ENCODE data around the gene JAKMIP2.

The JAKMIP2 gene

DNA sequence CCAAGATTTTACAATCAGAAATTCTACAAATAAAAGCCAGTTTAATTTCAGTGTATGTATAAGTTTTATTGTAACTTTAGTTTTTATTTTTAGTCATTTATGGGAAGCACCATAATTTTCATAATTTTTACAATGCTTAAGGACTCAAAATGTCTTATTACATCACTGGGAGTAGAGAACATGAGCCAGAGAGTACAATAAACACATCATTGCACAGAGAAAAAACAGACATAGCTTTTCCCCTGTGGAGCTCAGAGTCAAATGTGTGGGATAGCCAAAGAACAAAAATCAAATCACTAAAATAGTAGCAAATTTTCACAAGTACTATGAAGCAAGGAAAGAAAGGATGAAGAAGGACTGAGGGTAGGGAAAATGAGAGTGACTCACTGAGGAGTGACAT is 5.5 kb upstream of the JAKMIP2 start:
- DNase-seq (ENCODE audit: low read depth), result no peak

- no peak for DNase-seq (ENCODE audit: low read depth)
These were observed 3.6 kb upstream of the JAKMIP2 start for GRCh38 chr5:147786142-147786541.

GRCh38 chr5:147784146-147784987 is 1.8 kb upstream of the JAKMIP2 start:
- no peak for DNase-seq (ENCODE audit: low read depth)

DNA sequence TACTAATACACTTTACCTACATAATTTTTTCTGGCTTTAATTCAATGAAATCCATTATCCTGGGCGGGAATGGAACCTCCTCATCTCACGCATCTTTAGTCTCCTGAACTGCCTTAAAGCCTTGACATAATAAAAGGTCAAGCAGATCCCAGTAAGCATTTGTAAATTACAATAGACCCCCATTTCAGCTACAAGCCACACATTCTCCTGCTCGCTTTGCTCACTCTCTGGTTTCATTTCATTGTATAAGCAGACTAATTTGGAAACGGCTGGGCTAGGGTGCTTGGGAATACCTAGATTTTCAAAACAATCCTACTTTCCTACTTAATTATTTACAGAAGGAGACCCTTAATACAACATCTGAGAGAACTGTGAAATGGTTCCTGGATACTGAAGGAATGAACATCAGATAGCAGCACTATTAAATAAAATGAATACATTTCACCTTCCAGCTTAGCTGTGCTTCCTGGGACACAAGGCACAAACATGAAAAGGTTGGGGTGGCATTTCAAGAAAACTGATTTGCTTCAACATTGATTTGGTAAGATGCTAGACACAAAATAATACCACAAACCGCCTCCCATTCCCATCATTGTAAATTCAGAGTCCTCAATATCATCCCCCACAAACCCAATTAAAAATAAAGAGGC is 1.5 kb downstream of the JAKMIP2 start:
- DNase-seq (ENCODE audit: low read depth), result no peak

GRCh38 chr5:147779694-147780093 is 2.8 kb downstream of the JAKMIP2 start:
- peak; percentile 9 for DNase-seq (ENCODE audit: low read depth)

DNA sequence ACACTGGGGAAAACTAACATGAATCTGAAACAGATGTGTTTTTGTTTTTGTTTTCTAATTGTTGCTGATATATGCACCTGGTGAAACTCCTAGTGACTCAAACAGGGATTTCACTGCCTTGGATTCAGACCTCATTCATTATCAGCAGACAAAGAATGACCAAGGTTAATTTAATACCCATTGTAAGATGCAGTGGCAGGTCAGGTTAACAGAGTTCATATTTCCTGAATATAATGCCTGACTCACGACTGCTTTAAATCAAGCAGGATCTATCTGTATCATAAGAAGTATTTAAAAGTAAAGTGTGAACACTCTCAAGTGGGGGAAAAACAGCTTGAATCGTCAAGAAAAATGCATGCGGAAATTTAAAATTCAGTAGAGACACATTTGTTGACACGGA is 5.5 kb downstream of the JAKMIP2 start:
- DNase-seq (ENCODE audit: low read depth), result no peak

GRCh38 chr5:147773587-147773986 is 8.9 kb downstream of the JAKMIP2 start:
- DNase-seq (ENCODE audit: low read depth), result no peak

GRCh38 chr5:147773139-147773538 is 9.4 kb downstream of the JAKMIP2 start:
- no peak for DNase-seq (ENCODE audit: low read depth)

DNA sequence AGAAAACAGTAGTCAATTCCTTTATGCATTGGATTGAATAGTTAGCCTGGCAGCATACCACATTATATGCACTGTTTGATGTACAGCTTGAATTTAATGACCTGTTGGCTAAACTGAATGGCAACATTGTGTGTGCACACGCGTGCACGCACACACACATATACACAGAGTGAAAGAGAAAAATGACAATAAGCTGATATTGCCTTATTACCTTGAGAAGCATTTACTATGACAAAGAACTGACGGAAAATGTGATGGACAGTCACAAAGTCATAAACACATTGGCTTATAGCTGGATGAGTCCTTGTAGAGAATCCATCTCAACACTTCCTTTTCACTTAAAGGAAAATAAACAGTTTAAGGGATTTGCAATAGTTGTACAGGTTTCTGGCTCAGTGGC is 15.5 kb downstream of the JAKMIP2 start:
- DNase-seq (ENCODE audit: low read depth), result peak; percentile 31

- DNase-seq (ENCODE audit: low read depth), result peak; percentile 90
These were observed 18.6 kb downstream of the JAKMIP2 start for GRCh38 chr5:147763791-147764525.

DNA sequence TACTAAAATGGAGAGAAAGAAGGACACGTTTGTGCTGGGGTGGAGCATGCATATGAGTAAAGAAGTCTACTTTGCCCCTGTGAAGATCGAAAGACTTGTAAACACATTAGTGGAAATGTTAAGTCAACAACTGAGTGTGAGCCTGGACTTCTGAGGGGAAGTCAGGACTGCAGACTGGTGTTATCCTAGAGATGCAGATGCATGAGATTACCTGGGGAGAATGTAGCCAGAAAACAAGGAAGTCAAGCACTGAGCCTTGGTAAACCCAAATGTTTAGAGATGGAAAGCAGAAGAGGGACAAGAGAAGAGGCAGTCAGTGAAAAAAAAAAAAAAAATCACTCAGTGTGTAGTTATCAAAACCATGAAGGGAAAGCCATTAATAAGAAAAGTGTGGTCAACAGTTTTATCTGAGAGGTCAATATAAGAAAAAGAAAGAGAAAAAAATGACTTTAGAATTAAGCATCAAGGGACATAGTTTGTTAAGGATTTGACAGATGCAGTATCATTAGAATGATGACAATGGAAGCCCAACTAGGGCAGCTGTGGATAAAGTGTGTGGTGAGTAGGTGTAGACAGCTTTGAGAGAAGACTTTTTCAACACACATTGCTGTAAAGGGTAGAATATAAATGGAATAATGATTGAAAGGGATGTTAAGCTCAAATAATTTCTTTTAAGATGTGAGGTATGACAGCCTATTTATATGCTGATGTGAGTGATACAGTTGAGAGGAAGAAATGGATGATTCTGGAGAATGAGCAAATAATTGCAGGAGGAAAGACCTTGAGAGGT is 22.2 kb downstream of the JAKMIP2 start:
- no peak for DNase-seq (ENCODE audit: low read depth)

GRCh38 chr5:147759441-147759840 is 23.1 kb downstream of the JAKMIP2 start:
- no peak for DNase-seq (ENCODE audit: low read depth)

- no peak for DNase-seq (ENCODE audit: low read depth)
These were observed 26.0 kb downstream of the JAKMIP2 start for GRCh38 chr5:147756566-147756965.

DNA sequence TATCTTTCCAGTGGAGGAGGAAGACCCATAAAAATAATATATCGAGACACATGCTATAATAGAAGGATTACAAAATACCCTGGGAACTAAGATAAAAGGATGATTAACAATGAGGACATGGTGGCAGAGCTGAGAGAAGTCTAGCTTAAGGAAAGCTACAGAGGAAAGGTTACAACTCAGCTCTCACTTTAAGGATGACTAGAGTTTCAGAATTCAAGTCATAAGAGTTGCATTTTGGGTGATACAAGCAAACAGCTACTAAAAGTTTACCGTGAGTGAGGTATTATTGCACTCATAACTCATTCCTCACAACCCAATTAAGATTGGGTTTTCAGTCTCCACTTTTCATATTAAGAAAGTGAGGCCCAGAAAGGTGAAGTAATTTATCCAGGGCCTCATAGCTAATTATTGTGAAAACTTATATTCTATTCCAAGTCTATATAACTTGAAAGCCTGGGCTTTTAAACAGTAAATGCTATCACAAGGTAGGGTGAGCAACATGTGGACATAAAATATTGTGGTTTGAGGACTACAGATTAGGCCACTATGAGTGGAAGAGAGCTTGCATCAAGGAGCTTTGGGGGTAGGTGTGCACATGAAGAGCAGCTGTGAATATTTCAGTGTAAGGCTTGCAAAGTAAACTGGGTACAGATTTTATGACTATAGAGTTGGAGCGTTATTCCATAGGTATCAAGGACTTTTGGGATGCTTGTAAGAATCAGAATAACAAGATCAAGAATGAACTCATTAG is 28.0 kb downstream of the JAKMIP2 start:
- no peak for DNase-seq (ENCODE audit: low read depth)

GRCh38 chr5:147753765-147754164 is 28.8 kb downstream of the JAKMIP2 start:
- DNase-seq (ENCODE audit: low read depth), result peak; percentile 10

GRCh38 chr5:147752666-147753290 is 29.8 kb downstream of the JAKMIP2 start:
- no peak for DNase-seq (ENCODE audit: low read depth)

- no peak for DNase-seq (ENCODE audit: low read depth)
These were observed 30.5 kb downstream of the JAKMIP2 start for GRCh38 chr5:147752033-147752432.

DNA sequence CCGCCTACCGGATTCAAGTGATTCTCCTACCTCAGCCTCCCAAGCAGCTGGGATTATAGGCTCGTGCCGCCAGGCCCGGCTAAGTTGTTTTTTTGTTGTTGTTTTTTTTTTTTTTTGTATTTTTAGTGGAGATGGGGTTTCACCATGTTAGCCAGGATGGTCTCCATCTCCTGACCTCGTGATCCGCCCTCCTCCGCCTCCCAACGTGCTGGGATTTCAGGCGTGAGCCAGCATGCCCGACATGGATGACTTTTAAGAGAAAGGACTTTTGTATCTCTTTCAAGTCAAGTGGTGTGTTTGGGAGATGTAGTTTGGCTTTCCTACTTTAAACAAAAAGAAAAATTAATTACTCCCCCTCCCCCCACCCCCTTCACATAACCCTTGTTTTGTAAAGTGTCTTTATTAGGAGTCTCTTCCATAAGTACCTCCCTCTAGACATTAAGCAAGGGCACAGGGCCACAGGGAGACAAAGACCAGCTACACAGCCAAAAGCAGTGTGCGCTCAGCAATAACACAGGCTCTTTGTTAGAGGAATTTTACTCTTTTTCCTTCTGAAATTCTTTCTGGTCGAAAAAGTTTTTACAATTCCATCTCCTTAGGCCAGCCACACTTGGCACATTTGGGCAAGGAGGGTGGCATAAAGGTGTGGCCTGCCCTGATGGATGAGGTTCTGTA is 31.2 kb downstream of the JAKMIP2 start:
- no peak for DNase-seq (ENCODE audit: low read depth)

DNA sequence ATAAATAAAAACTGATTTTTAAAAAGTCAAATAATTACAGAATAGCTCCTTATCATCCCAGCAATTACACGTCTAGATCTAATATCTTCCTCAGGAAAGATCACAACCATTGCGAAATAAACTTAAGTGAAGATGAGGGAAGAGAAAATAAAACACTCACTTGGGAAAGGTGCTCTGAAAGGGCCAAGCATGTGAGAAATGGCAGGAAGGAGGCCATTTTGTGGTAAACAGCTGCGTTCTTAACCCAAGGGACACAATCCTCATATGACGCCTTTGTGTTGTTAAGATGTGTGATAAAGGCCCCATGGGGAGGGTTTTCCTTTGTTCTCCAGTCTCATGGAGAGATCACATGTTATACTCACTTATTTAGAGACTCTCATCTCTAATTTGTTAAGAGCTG is 32.5 kb downstream of the JAKMIP2 start:
- DNase-seq (ENCODE audit: low read depth), result no peak

DNA sequence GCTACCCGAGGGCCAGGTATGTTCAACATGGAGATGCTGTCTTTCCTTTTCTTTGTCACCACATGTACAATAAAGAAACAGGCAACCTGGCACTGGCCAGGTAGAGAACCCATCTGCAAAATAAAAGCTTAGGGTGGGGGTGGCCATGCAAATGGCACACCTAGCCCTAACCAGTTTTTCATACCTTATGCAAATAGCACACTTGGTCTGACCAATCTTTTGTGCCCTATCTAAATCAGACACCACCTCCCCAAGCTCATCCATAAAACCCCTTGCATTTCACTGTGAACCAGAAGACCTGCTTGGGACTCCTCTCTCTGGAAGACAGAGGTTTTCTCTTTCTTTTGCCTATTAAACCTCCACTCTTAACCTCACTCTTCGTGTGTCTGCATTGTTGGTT is 33.9 kb downstream of the JAKMIP2 start:
- no peak for DNase-seq (ENCODE audit: low read depth)
